Neural cell (in vitro differentiated cells): ENCODE data around the gene HS6ST2. TPM values are rescaled to one million over a fixed set of nuclear protein-coding genes. Genes with fewer than 3 reads are reported as not detected.

Source experiments
- H2AFZ ChIP-seq: fragments of 200-600, 300-800 bp; sonication (generic), shearing (Covaris generic); 2 replicates; pipeline ENCODE4 v1.6.0; 2014; ENCODE audit warnings: low read depth, mild to moderate bottlenecking, antibody characterized with exemption, low read length, moderate library complexity
- H3F3A ChIP-seq: fragments of 200-600 bp; shearing (Covaris generic); 2 replicates; pipeline ENCODE4 v1.6.1; 2016; ENCODE audit warnings: mild to moderate bottlenecking, moderate library complexity, mixed read lengths, antibody characterized with exemption, low read length; ENCODE audit not compliant: insufficient read depth, poor library complexity, severe bottlenecking
- H3K27ac ChIP-seq: fragments of 200-600, 300-800 bp; sonication (generic), shearing (Covaris generic); 2 replicates; pipeline ENCODE4 v1.5.1; 2014; ENCODE audit warnings: mild to moderate bottlenecking, low read length, moderate library complexity
- H3K27me3 ChIP-seq: fragments of 300-800, 200-600 bp; sonication (generic), shearing (Covaris generic); 2 replicates; pipeline ENCODE4 v1.6.0; 2014; ENCODE audit warnings: mild to moderate bottlenecking, low read depth, low read length, moderate library complexity; ENCODE audit not compliant: insufficient read depth
- H3K36me3 ChIP-seq: fragments of 300-800, 200-600 bp; sonication (generic), shearing (Covaris generic); 2 replicates; pipeline ENCODE4 v1.5.1; 2014; ENCODE audit warnings: mild to moderate bottlenecking, antibody characterized with exemption, low read length, moderate library complexity; ENCODE audit not compliant: insufficient read depth
- H3K4me2 ChIP-seq: fragments of 300-800, 200-600 bp; sonication (generic), shearing (Covaris generic); 2 replicates; pipeline ENCODE4 v1.6.0; 2014; ENCODE audit warnings: mild to moderate bottlenecking, low read length
- H3K4me3 ChIP-seq: fragments of 300-800, 200-600 bp; sonication (generic), shearing (Covaris generic); 2 replicates; pipeline ENCODE4 v1.5.1; 2014; ENCODE audit warnings: mild to moderate bottlenecking, low read length, moderate library complexity
- H3K79me2 ChIP-seq: fragments of 200-600 bp; shearing (Covaris generic); replicated peaks from 2 replicates; pipeline ENCODE4 v1.6.0; 2014; ENCODE audit warnings: mild to moderate bottlenecking, low read length, moderate library complexity; ENCODE audit not compliant: insufficient read depth
- H3K9ac ChIP-seq: fragments of 300-800, 200-600 bp; sonication (generic), shearing (Covaris generic); 2 replicates; pipeline ENCODE4 v1.6.1; 2016; ENCODE audit warnings: mild to moderate bottlenecking, low read length, mixed read lengths
- H3K9me2 ChIP-seq: fragments of 200-600 bp; shearing (Covaris generic); 2 replicates; pipeline ENCODE4 v1.6.1; 2016; ENCODE audit warnings: mild to moderate bottlenecking, low read length, mixed read lengths; ENCODE audit not compliant: insufficient read depth
- H3K9me3 ChIP-seq: fragments of 200-600, 300-800 bp; sonication (generic), shearing (Covaris generic); 2 replicates; pipeline ENCODE4 v1.6.1; 2016; ENCODE audit warnings: mild to moderate bottlenecking, mixed run types, low read length, moderate library complexity, mixed read lengths
- H4K20me1 ChIP-seq: fragments of 200-600 bp; shearing (Covaris generic); 2 replicates; pipeline ENCODE4 v1.6.1; 2016; ENCODE audit warnings: mild to moderate bottlenecking, mixed run types; ENCODE audit not compliant: insufficient read depth
- CTCF ChIP-seq: fragments of 450-650 bp; IDR thresholded peaks from 2 replicates; pipeline ENCODE4 v1.5.1; 2014; ENCODE audit warnings: antibody characterized with exemption, mild to moderate bottlenecking, moderate library complexity; ENCODE audit not compliant: poor library complexity, severe bottlenecking
- EP300 ChIP-seq: fragments of 450-650 bp; conservative IDR thresholded peaks from 2 replicates; pipeline ENCODE4 v1.6.1; 2014; ENCODE audit warnings: antibody characterized with exemption, mild to moderate bottlenecking, moderate library complexity; ENCODE audit not compliant: poor library complexity, severe bottlenecking
- EZH2 ChIP-seq: fragments of 200-600, 300-800 bp; shearing (Covaris generic), sonication (generic); IDR thresholded peaks from 2 replicates; pipeline ENCODE4 v1.6.1; 2014; ENCODE audit warnings: antibody characterized with exemption, low read length, borderline replicate concordance, mild to moderate bottlenecking; ENCODE audit not compliant: insufficient read depth, poor library complexity, severe bottlenecking
- MXI1 ChIP-seq: fragments of 450-650 bp; conservative IDR thresholded peaks from 2 replicates; pipeline ENCODE4 v1.6.1; 2014; ENCODE audit warnings: antibody characterized with exemption, mild to moderate bottlenecking; ENCODE audit not compliant: poor library complexity, severe bottlenecking
- POLR2AphosphoS5 ChIP-seq: IDR thresholded peaks from 2 replicates; pipeline ENCODE4 v1.6.1; 2012
- RAD21 ChIP-seq: fragments of 450-650 bp; conservative IDR thresholded peaks from 2 replicates; pipeline ENCODE4 v1.6.1; 2014; ENCODE audit warnings: antibody characterized with exemption, mild to moderate bottlenecking, moderate library complexity
- REST ChIP-seq: IDR thresholded peaks from 2 replicates; pipeline ENCODE4 v1.6.1; 2012; ENCODE audit warnings: borderline replicate concordance
- SMC3 ChIP-seq: fragments of 450-650 bp; conservative IDR thresholded peaks from 2 replicates; pipeline ENCODE4 v1.6.1; 2014; ENCODE audit warnings: antibody characterized with exemption, mild to moderate bottlenecking, moderate library complexity; ENCODE audit not compliant: poor library complexity
- TAF1 ChIP-seq: IDR thresholded peaks from 2 replicates; pipeline ENCODE4 v1.6.1; 2012; ENCODE audit warnings: low read depth
- polyA plus RNA-seq: library from polyadenylated mRNA; depleted of rRNA; stranded (reverse); fragments of >200 nt; gene quantifications from 2 replicates; pipeline ENCODE4 v1.2.3, GENCODE V29; 2014

HS6ST2 gene
- polyA plus RNA-seq, 1 donor from 2014 or later: 43.0 TPM

GRCh38 chrX:132614297-132614696 is 344.1 kb downstream of the HS6ST2 start:
- H3K27ac ChIP-seq: no peak overlapping the region
- H4K20me1 ChIP-seq: no peaks in the 10 kb centered on the region
- H2AFZ ChIP-seq: no peak overlapping the region
- H3K9me3 ChIP-seq: no peaks in the 10 kb centered on the region
- H3K4me3 ChIP-seq: no peak overlapping the region
- TF ChIP-seq TAF1 (no peak), SMC3 (peak; percentile 59), EP300 (no peak), MXI1 (no peak), CTCF (peak; percentile 54), EZH2 (no peak), REST (no peak), POLR2AphosphoS5 (no peak), RAD21 (peak; percentile 61)
- no peaks in the 10 kb centered on the region for H3K9me2 ChIP-seq
- H3K36me3 ChIP-seq: no peaks in the 10 kb centered on the region
- H3F3A ChIP-seq: no peaks in the 10 kb centered on the region
- no peaks in the 10 kb centered on the region for H3K27me3 ChIP-seq
- H3K9ac ChIP-seq: no peak overlapping the region
- H3K79me2 ChIP-seq: no peaks in the 10 kb centered on the region
- H3K4me2 ChIP-seq: no peak overlapping the region

GRCh38 chrX:132613801-132614200 is 344.6 kb downstream of the HS6ST2 start:
- Histone ChIP-seq H3K4me3 (no peak overlapping the region), H3K4me2 (no peak overlapping the region), H2AFZ (no peak overlapping the region), H3K9ac (no peak overlapping the region), H3K27ac (no peak overlapping the region), H4K20me1 (no peaks in the 10 kb centered on the region), H3K36me3 (no peaks in the 10 kb centered on the region), H3K79me2 (no peaks in the 10 kb centered on the region), H3K27me3 (no peaks in the 10 kb centered on the region), H3K9me2 (no peaks in the 10 kb centered on the region), H3F3A (no peaks in the 10 kb centered on the region), H3K9me3 (no peaks in the 10 kb centered on the region)
- TF ChIP-seq REST: no peak
- no peak for TF ChIP-seq SMC3
- TF ChIP-seq TAF1: no peak
- no peak for TF ChIP-seq POLR2AphosphoS5
- TF ChIP-seq EZH2: no peak
